Cardiac muscle cell (in vitro differentiated cells and primary cell): ENCODE results near the gene ASXL2. TPM values are rescaled to one million over a fixed set of nuclear protein-coding genes. Genes with fewer than 3 reads are reported as not detected.

ENCODE experiments used
- DNase-seq, 2 donors: peaks; one replicate each; pipeline versions ENCODE4 v3.0.0 to v3.0.0-alpha.2; 2010 to 2017; ENCODE audit warnings: low read depth in 1 of 2, low spot score in 1 of 2
- H3K27ac ChIP-seq: fragments of 200-600 bp; sonication (generic); 2 replicates; pipeline ENCODE4 v1.5.1; 2016
- H3K27me3 ChIP-seq: fragments of 200-600 bp; sonication (generic); 2 replicates; pipeline ENCODE4 v1.6.0; 2016; ENCODE audit warnings: control low read depth
- H3K36me3 ChIP-seq: fragments of 200-600 bp; sonication (generic); 2 replicates; pipeline ENCODE4 v1.5.1; 2016; ENCODE audit warnings: control low read depth
- H3K4me1 ChIP-seq: fragments of 200-600 bp; sonication (generic); 2 replicates; pipeline ENCODE4 v1.8.1; 2017; ENCODE audit warnings: low read depth, mild to moderate bottlenecking, mixed run types
- H3K4me3 ChIP-seq: fragments of 200-600 bp; sonication (generic); 2 replicates; pipeline ENCODE4 v1.5.1; 2016; ENCODE audit warnings: mild to moderate bottlenecking
- H3K9me3 ChIP-seq: fragments of 200-600 bp; sonication (generic); 2 replicates; pipeline ENCODE4 v1.5.1; 2017; ENCODE audit warnings: low read depth, mild to moderate bottlenecking, control low read depth
- polyA plus RNA-seq: library from polyadenylated mRNA; unstranded; fragments of >200 nt; fragmentation: Nextera tagmentation; extraction: Ambion mirVana; gene quantifications from 2 replicates; pipeline ENCODE4 v1.2.1, GENCODE V29; 2016
- total RNA-seq: library from RNA; depleted of rRNA; stranded (reverse); fragments of >200 nt; gene quantifications from 2 replicates; pipeline ENCODE4 v1.2.3, GENCODE V29; 2016
- TF ChIP-seq, protein P1 (sequence below): IDR thresholded peaks from 2 replicates; pipeline ENCODE4 v1.5.1; 2012; ENCODE audit warnings: low read depth, mild to moderate bottlenecking, low read length

Gene ASXL2
- total and polyA plus RNA-seq, 2 experiments from 2014 or later = 5.3 to 14.7 TPM

DNA sequence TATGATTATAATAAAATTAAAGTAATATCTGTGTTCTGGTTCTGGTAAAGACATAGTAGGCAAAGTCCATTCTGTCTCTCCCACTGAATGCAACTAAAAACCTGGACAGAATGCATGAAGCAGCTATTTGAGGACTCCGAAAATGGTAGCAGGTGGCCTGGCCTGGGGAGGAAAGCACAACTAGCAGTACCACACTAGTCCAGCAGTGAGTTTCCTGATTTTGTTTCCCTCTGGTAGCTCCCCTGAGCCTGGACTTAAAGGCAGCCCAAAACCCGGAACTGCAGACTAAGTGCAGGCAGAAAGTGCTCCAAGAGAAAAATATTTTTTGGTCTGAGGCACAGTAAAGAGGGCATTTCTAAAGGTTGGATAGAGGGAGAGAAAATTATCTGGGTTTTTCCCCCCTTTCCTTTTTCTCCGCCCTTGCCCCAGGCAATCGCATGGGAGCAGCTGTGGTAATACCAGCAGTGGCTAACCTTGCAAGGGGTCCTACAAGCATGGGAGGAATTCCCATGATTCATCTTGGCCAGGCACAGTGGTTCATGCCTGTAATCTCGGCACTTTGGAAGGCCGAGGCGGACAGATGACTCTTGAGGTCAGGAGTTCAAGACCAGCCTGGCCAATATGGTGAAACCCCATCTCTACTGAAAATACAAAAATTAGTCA, 32.3 kb downstream of the ASXL2 start:
- Histone ChIP-seq H3K27me3 (no peaks in the 10 kb centered on the region), H3K4me3 (no peak overlapping the region), H3K27ac (no peak overlapping the region), H3K9me3 (no peaks in the 10 kb centered on the region), H3K36me3 (peaks cover 8% of the 10 kb centered on the region), H3K4me1 (no peaks in the 10 kb centered on the region)
- TF ChIP-seq, protein P1, sequence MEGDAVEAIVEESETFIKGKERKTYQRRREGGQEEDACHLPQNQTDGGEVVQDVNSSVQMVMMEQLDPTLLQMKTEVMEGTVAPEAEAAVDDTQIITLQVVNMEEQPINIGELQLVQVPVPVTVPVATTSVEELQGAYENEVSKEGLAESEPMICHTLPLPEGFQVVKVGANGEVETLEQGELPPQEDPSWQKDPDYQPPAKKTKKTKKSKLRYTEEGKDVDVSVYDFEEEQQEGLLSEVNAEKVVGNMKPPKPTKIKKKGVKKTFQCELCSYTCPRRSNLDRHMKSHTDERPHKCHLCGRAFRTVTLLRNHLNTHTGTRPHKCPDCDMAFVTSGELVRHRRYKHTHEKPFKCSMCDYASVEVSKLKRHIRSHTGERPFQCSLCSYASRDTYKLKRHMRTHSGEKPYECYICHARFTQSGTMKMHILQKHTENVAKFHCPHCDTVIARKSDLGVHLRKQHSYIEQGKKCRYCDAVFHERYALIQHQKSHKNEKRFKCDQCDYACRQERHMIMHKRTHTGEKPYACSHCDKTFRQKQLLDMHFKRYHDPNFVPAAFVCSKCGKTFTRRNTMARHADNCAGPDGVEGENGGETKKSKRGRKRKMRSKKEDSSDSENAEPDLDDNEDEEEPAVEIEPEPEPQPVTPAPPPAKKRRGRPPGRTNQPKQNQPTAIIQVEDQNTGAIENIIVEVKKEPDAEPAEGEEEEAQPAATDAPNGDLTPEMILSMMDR = no peak
- peak in 1 of 2 donors; percentile 51 for DNase-seq

DNA sequence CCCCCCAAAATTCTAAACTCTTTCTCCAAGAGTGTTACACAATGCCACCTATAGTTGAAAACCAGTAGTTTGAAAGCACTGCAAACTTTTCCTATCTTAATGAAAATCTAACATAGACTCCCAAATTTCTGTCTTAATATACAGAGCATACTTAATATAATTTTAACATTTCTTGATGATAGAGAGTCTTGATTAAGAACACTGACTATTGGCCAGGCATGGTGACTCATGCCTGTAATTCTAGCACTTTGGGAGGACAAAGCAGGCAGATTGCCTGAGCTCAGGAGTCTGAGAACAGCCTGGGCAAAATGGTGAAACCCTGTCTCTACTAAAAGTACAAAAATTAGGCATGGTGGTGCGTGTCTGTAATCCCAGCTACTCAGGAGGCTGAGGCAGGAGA, 34.2 kb downstream of the ASXL2 start:
- Histone ChIP-seq H3K4me1 (no peaks in the 10 kb centered on the region), H3K27ac (no peak overlapping the region), H3K9me3 (no peaks in the 10 kb centered on the region), H3K4me3 (no peak overlapping the region), H3K36me3 (peaks cover 8% of the 10 kb centered on the region), H3K27me3 (no peaks in the 10 kb centered on the region)
- TF ChIP-seq, protein P1 = no peak
- DNase-seq = peak in 1 of 2 donors; percentile 60

DNA sequence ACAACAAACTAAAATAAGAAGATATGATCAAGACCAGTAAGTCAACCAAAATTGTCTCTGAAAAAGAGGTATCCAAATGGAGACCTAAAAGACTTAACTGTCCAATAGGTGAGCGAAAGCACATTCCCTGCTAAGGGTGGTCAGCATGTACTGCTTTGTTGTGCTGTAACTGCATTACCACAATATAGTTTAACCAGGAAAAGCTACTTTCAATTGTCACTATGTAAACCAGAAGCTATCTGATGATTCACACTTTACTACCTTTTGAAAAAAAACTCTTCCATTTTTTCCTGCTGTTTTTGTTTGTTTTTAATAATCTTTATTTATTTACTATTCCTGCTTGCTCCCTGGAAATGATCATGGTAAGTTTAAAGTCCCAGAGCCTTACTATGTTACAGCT, 36.1 kb downstream of the ASXL2 start:
- TF ChIP-seq, protein P1 = no peak
- Histone ChIP-seq H3K27ac (no peak overlapping the region), H3K9me3 (no peaks in the 10 kb centered on the region), H3K4me3 (no peak overlapping the region), H3K36me3 (peaks cover 8% of the 10 kb centered on the region), H3K27me3 (no peaks in the 10 kb centered on the region), H3K4me1 (no peaks in the 10 kb centered on the region)
- DNase-seq = no peak

DNA sequence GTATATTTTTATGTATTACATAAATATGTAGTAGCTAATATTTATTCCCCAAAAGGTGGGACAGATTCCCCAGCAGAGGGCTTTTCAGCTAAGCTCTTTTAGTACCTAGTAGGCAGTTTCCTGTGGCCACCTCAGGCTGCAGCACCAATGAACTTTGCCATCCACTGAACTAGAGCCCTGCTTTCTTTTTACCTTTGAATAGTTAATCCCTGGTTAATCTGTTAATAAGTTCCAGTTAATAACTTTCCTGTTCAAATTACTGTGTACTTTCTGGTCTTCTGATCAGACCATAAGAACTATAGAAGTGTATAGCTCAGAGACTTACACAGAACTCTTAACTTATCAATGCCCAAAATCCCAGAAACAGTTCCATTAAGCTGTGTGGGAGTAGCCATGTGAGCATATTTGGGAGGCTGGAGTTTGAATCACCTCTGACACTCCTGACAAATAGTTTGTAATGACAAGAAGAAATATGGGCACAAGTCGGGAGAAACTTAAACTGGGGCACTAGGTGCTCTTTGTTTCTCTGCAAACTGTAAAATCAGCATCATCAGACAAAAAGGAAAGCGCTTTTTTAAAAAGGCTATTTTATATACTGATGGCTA, 40.0 kb downstream of the ASXL2 start:
- TF ChIP-seq, protein P1 = no peak
- peaks cover 3% of the 10 kb centered on the region for H3K36me3 ChIP-seq
- no peak overlapping the region for H3K27ac ChIP-seq
- DNase-seq = no peak
- no peak overlapping the region for H3K4me3 ChIP-seq
- H3K9me3 ChIP-seq = no peaks in the 10 kb centered on the region
- no peaks in the 10 kb centered on the region for H3K4me1 ChIP-seq
- H3K27me3 ChIP-seq = no peaks in the 10 kb centered on the region

DNA sequence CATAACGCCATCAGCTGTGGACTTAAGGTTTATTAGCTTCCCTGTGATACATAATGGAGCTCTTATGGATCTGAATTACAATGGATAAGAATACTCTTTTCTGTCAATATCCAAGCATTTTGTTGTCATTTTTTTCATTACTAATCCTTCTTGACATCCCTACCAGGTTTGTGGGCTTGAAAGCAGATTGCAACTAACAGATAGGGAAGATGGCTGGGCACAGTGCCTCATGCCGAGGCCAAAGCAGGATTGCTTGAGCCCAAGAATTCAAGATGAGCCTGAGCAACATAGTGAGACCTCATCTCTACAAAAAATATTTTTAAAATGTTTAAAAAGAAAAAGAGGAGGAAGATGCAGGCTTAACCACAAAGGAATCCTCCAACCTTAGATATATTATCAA, 42.4 kb downstream of the ASXL2 start:
- Histone ChIP-seq H3K27me3 (no peaks in the 10 kb centered on the region), H3K9me3 (no peaks in the 10 kb centered on the region), H3K4me1 (no peaks in the 10 kb centered on the region), H3K27ac (no peak overlapping the region), H3K36me3 (no peaks in the 10 kb centered on the region), H3K4me3 (no peak overlapping the region)
- DNase-seq = no peak
- TF ChIP-seq, protein P1 = no peak
